Left renal pelvis (tissue), 4 donors: ENCODE results near the gene GABBR2. TPM values are rescaled to one million over a fixed set of nuclear protein-coding genes. Genes with fewer than 3 reads are reported as not detected.
"Not testable (repeated sequence)": the region's sequence is repeated elsewhere in the genome, so short reads cannot be mapped to it uniquely, and the experiment has no call there.

ENCODE experiments used
- DNase-seq, 4 donors: peaks; one replicate each; pipeline ENCODE4 v3.0.0-alpha.2; 2013; ENCODE audit warnings: low read depth in 4 of 4, low spot score in 3 of 4
- polyA plus RNA-seq, 4 donors: library from polyadenylated mRNA; unstranded; fragments of 120-200 nt; gene quantifications; one replicate each; pipeline ENCODE4 v1.2.1, GENCODE V29; 2013; ENCODE audit not compliant: insufficient read length in 4 of 4

The GABBR2 gene
- polyA plus RNA-seq, 4 donors, result 4.0 to 14.3 (median 5.1) TPM

GRCh38 chr9:98688710-98689495 lies 19.8 kb downstream of the GABBR2 start:
- DNase-seq, result no peak

- DNase-seq, result no peak
Observed at GRCh38 chr9:98687911-98688310, 20.8 kb downstream of the GABBR2 start.

- DNase-seq, result no peak
Observed at GRCh38 chr9:98686961-98687855, 21.5 kb downstream of the GABBR2 start.

- not testable (repeated sequence) for DNase-seq
Observed at GRCh38 chr9:98684816-98685215, 23.9 kb downstream of the GABBR2 start.

- no peak for DNase-seq
Observed at GRCh38 chr9:98678244-98678842, 30.4 kb downstream of the GABBR2 start.

GRCh38 chr9:98673681-98674080 lies 35.1 kb downstream of the GABBR2 start:
- DNase-seq, result no peak

- no peak for DNase-seq
Observed at GRCh38 chr9:98667005-98667640, 41.6 kb downstream of the GABBR2 start.

- DNase-seq, result no peak
Observed at GRCh38 chr9:98665501-98665900, 43.2 kb downstream of the GABBR2 start.

GRCh38 chr9:98660541-98660940 lies 48.2 kb downstream of the GABBR2 start:
- no peak for DNase-seq

- peak in 1 of 4 donors; percentile 31 for DNase-seq
Observed at GRCh38 chr9:98658951-98659351, 49.8 kb downstream of the GABBR2 start.

- DNase-seq, result no peak
Observed at GRCh38 chr9:98657897-98658296, 50.8 kb downstream of the GABBR2 start.

GRCh38 chr9:98656511-98656910 lies 52.2 kb downstream of the GABBR2 start:
- DNase-seq, result no peak

GRCh38 chr9:98655428-98655827 lies 53.3 kb downstream of the GABBR2 start:
- not testable (repeated sequence) for DNase-seq

- no peak for DNase-seq
Observed at GRCh38 chr9:98654247-98654646, 54.5 kb downstream of the GABBR2 start.

- DNase-seq, result no peak
Observed at GRCh38 chr9:98652741-98653140, 56.0 kb downstream of the GABBR2 start.

GRCh38 chr9:98652302-98652701 lies 56.4 kb downstream of the GABBR2 start:
- no peak for DNase-seq

GRCh38 chr9:98647236-98647635 lies 61.5 kb downstream of the GABBR2 start:
- no peak for DNase-seq

- no peak for DNase-seq
Observed at GRCh38 chr9:98644011-98644410, 64.7 kb downstream of the GABBR2 start.

- no peak for DNase-seq
Observed at GRCh38 chr9:98642661-98643312, 65.9 kb downstream of the GABBR2 start.

- DNase-seq, result no peak
Observed at GRCh38 chr9:98641695-98642094, 67.0 kb downstream of the GABBR2 start.
